HG03354 (cell line): ENCODE measurements around the gene DLX6.

Experiments
- ATAC-seq: cut with Tn5 transposase; IDR thresholded peaks from one replicate; pipeline ENCODE4 v1.9.1; 2021; ENCODE audit warnings: mild to moderate bottlenecking; ENCODE audit not compliant: unreplicated experiment, poor library complexity, severe bottlenecking

The DLX6 gene

DNA sequence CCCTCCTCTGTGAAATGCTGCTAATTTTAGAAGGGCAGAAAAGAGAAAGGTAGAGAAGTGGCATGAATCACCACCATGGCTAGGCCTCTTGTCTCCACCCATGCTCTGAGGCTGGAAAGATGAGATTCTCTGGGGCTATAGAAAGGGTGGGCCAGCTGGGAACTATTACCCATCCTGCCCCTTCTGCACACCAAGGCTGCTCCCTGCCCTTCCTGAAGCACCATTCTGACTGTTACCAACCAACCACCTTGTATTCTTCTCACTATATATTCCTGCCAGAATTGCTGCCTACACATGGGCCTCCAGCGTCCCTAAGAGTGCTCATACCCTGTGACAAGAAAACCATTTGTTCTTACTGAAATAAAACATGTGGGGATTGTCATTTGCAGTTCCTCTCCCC, 11.4 kb upstream of the DLX6 start:
- ATAC-seq: no peak

- ATAC-seq: no peak
Observed at GRCh38 chr7:96995406-96996110, 9.8 kb upstream of the DLX6 start.

GRCh38 chr7:96996111-96996957, 9.0 kb upstream of the DLX6 start:
- ATAC-seq: no peak

- no peak for ATAC-seq
Observed at GRCh38 chr7:96996958-96997511, 8.3 kb upstream of the DLX6 start.

- ATAC-seq: no peak
Observed at GRCh38 chr7:96997512-96998032, 7.8 kb upstream of the DLX6 start.

- no peak for ATAC-seq
Observed at GRCh38 chr7:96998333-96998732, 7.0 kb upstream of the DLX6 start.

DNA sequence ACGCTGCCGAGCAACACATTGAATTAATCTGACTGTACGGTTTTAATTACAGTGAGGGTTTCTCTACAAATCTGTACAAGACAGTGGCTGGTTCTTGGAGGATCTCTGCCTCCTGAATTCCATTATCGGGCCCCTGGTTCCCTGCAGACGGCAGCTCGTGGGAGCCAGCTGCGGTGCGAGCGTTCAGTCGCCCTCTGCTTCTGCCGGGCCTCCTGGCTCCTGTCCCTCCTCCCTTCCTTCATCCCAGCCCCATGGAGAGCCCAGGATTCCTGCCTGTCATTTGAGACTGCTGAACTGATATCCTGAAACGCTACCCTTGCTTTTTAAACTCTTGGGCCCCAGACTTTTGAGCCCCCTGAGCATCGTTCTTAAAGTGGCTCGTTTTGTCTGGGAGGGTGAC, 6.6 kb upstream of the DLX6 start:
- no peak for ATAC-seq

GRCh38 chr7:97001221-97001620, 4.1 kb upstream of the DLX6 start:
- ATAC-seq: no peak

DNA sequence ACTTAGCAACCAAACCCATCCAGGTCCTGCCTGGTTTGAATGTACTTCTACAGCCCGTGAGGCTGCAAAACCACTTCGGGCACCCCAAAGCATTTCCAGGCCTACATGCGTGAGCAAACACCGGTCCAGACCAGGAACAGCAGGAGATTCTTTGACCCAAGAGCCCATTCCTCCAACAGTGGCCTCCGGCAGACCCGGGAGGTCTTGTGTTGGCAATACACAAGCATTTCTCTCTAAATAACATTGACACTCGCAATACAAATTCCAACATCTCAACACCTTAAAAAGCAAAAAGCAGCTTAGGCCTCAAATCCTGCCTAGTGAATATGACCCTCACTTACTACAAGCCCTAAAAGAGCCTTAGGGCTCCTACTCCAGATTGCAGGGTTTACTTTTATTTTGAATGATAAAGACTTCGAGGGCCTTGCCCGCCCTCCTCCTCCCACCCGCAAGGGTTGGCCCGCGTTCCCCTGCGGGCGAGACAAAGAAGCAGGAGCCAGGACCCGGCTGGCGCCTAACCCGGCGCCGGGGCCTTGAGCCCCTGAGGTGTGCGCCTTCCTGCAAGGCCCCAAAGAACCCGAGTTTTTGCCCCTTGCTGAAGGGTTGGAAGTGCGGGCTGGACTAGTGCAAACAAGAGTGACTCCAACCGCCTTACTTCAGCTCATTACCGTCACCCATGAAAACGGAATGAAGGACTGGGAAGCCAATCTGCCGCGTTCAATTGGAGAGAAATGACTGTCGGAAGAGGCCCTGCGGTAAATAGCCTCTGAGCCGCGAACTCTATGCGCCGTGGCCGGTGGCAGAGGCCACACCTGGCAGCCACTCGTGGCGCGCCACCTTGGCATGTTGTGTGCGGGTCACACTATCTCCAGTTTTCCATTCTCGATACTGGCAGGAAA, 3.4 kb upstream of the DLX6 start:
- ATAC-seq: no peak

- no peak for ATAC-seq
Observed at GRCh38 chr7:97002555-97003261, 2.6 kb upstream of the DLX6 start.

DNA sequence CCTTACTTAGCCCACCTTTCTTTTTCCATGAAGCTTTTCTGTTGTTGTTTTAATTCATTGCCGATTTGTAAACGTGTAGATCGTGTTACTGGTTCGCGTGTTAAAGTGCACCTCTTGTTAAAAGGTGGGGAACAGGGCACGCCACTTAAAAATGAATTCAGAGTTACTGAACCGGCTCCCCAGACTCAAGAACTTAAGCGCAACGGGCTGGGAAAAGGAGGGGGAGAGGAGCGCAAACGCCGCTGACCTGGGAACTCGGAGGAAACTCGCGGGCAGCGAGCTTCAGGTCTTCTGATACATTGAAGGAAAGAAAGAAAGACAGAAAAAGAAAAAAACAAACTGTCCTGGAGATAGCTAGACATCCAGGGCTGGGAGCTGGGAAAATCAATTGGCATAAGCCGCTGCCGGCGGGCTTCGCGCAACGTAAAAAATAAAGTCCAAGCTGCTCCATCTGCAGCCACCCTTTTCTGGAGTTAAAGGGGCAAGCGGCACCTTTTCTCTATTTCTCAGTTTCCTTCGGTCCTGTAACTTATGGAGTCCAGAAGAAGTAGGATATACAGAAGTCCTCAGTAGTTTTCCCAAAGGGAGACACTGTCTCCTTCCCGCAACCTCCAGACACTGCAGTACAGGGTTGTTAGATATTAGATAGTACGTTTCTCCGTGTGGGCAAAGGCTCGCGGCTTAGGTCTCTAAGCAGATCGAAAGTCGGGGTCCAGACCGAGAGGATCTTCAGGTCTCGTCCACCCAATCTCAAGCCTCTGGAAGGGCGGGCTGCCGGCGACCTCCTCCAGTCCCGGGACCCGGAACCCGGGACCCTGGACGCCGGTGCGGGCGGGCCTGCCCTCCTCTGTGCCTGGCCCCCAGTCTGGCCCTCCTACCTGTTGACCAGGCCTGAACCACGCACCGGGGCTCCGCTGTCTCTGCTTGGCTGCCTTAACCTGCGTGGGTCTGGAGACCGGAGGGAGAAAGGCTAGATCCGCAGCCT, 1.8 kb upstream of the DLX6 start:
- no peak for ATAC-seq

DNA sequence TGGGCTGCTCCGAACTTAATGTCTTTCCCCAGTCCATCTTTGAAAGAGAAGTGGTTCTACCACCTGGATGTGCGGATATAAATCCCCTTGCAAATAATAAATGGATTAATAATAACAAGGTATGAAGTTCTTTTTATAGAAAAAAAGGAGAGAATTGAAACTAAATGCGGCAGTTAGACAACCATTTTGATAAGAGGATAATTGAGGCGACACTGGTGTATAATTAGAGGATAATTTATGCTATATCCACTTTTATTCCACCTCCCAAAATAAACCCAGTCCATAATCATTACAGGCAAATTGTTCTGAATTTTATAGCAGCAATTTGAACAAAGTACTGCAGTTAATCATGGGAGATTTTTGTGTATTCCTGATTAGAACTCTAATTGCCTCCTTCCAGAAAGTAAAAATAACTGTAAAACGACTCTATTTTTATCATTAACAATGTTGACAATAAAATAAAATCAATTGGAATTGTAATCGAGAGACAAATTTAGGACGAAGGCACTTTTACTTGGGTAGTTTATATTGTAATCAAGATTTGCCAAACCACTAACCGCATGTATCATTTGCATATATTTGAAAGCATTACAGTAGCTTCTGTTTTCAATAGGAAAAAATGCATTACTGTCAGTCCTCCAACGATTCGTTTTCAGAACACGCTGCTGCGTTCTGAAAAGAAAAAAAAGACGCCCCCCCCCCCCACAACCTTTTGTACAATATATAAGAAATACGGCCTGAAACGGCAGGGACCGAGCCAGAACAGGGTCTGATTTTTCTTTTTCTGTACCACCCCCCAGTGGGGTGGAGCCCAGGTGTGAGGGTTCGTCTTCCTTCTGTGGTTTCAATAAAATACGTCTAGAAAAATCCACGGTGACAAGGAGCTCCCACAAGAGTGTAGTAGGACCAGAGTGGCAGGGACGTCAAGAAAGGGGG, 838 bp upstream of the DLX6 start:
- no peak for ATAC-seq

DNA sequence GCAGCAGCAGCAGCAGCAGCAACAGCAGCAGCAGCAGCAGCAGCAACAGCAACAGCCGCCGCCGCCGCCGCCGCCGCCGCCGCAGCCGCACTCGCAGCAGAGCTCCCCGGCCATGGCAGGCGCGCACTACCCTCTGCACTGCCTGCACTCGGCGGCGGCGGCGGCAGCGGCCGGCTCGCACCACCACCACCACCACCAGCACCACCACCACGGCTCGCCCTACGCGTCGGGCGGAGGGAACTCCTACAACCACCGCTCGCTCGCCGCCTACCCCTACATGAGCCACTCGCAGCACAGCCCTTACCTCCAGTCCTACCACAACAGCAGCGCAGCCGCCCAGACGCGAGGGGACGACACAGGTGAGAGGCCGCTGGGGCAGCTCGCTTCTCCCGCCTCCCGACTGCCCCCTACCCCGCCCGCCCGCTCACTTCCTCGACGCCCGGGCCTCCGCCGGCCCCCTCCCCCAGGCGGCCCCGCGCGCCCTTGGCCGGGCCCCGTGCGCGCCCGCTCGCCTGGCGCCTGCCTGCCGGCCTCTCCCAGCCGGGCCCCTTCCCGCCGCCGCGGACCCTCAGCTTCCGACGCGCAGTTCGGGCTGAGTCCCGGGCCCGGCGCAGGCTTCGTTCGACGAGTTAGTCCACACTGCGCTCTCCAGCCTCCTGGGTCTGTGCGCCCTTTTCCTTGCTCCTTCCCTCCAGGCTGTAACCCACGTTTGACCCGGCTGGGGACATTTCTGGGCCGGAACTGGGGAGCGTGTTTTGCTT, 882 bp downstream of the DLX6 start:
- ATAC-seq: peak; percentile 65

DNA sequence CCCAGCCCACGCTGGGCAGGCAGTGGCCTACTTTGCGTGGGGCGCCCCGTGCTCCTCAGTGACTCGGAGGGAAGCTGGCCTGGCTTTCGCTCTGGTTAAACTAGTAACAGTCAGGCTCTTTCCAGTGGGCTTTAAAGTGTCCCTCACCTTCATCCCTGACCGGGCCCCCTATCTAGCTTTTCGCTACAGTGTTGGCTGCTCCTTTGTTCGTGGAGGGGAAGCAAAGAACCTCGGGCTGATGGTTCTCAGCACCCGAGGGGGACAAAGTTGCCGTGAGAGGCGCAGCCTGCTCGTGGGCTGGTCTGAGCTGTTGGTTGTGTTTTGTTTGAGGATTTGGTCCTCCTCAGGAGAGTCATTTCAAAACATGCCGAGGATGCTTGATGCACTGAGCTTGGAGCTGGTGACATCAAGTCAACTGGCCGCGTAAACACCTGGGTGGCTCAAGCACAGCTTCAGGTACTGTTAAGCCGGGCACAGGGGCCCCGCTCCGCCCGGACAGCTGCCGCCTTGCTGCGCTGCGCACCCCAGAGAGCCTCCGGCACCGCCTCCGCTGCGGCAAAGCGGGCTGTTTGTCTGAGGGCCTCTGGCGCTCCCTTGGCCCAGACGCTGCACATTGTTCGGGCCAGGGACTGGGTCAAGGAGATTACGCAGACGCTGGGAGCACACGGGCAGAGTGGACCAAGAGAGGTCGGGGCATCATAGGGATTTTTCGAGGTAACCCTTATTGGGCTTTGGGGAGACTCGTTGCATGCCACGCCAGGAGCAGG, 1.6 kb downstream of the DLX6 start:
- no peak for ATAC-seq

- ATAC-seq: no peak
Observed at GRCh38 chr7:97007583-97007861, 2.2 kb downstream of the DLX6 start.
